HepG2 (cell line): ENCODE data around the gene LCORL. TPM values are rescaled to one million over a fixed set of nuclear protein-coding genes. Genes with fewer than 3 reads are reported as not detected.

Source experiments
- ATAC-seq: fragments of 200-7000 bp; cut with Tn5 transposase; 3 replicates; pipeline ENCODE4 v1.9.1; 2020; ENCODE audit warnings: mild to moderate bottlenecking, moderate library complexity
- BruUV-seq: library from RNA; stranded (reverse); fragments of 400-500 nt; replicated peaks from 2 replicates; lab custom pipeline; 2021; lab: Mats Ljungman, UMichigan
- CTCF ChIA-PET: fragments of 300-600 bp; formaldehyde crosslinking; extraction: SDS; loops from one replicate; lab custom pipeline; 2021; ENCODE audit warnings: low total read pairs, inconsistent platforms, low intra/inter-chr PET ratio; lab: Yijun Ruan, JAX
- POLR2A ChIA-PET: fragments of 350-600 bp; sonication (Branson Sonifier 250); formaldehyde crosslinking; loops from one replicate; lab custom pipeline; 2020; ENCODE audit warnings: antibody characterized with exemption, inconsistent platforms; lab: Yijun Ruan, JAX
- DNase-seq: peaks from one replicate; pipeline ENCODE4 v3.0.0-alpha.2; 2015; ENCODE audit warnings: low spot score
- FAIRE-seq: peaks from 3 replicates; lab custom pipeline; 2011; peaks lifted over from hg19 to GRCh38; lab: Jason Lieb, UNC
- H2AFZ ChIP-seq: one replicate; pipeline ENCODE4 v1.6.1; 2011; ENCODE audit warnings: low read length, inconsistent platforms
- H3K27ac ChIP-seq: fragments of 300-600 bp; 3 replicates; pipeline ENCODE4 v1.8.0; 2011; ENCODE audit warnings: mixed run types, mild to moderate bottlenecking, mixed read lengths, low read length, inconsistent platforms; ENCODE audit not compliant: insufficient read depth; ENCODE audit errors: extremely low read length
- H3K27me3 ChIP-seq, 2 experiments: fragments of 200-600 bp in 1 of 2; 2 replicates in 1 of 2; 3 replicates in 1 of 2; pipeline versions ENCODE4 v1.6.0 to v1.8.0; 2011; ENCODE audit warnings: low read length in 2 of 2, mild to moderate bottlenecking in 2 of 2, moderate library complexity in 2 of 2, inconsistent platforms in 1 of 2; ENCODE audit not compliant: insufficient read depth in 2 of 2, control insufficient read depth in 1 of 2
- H3K36me3 ChIP-seq, 2 experiments: fragments of 200-600 bp in 1 of 2; replicated peaks in 1 of 2; 2 replicates in 1 of 2; 3 replicates in 1 of 2; pipeline versions ENCODE4 v1.5.1 to v1.8.0; 2011; ENCODE audit warnings: low read length in 2 of 2, inconsistent platforms in 1 of 2; ENCODE audit not compliant: insufficient read depth in 2 of 2, control insufficient read depth in 1 of 2
- H3K4me1 ChIP-seq: 2 replicates; pipeline ENCODE4 v1.5.1; 2012; ENCODE audit warnings: low read length, inconsistent platforms; ENCODE audit not compliant: insufficient read depth
- H3K4me2 ChIP-seq: 2 replicates; pipeline ENCODE4 v1.6.0; 2011; ENCODE audit warnings: low read depth, low read length, inconsistent platforms
- H3K4me3 ChIP-seq, 3 experiments: fragments of 200-600 bp in 1 of 3; sonication (generic), shearing (Covaris generic) in 1 of 3; replicated peaks in 1 of 3; 2 replicates each; pipeline ENCODE4 v1.5.1; 2011 to 2016; ENCODE audit warnings: low read length in 3 of 3, inconsistent platforms in 2 of 3, low read depth in 2 of 3, mild to moderate bottlenecking in 2 of 3, control low read depth in 1 of 3, mixed read lengths in 1 of 3; ENCODE audit not compliant: insufficient read depth in 1 of 3
- H3K79me2 ChIP-seq: one replicate; pipeline ENCODE4 v1.6.1; 2011; ENCODE audit warnings: low read length, inconsistent platforms; ENCODE audit not compliant: insufficient read depth
- H3K9ac ChIP-seq: 2 replicates; pipeline ENCODE4 v1.6.0; 2011; ENCODE audit warnings: mild to moderate bottlenecking, low read depth, low read length, inconsistent platforms; ENCODE audit not compliant: insufficient read depth
- H3K9me3 ChIP-seq: 2 replicates; pipeline ENCODE4 v1.5.1; 2012; ENCODE audit warnings: mild to moderate bottlenecking, low read length
- H4K20me1 ChIP-seq: 2 replicates; pipeline ENCODE4 v1.6.0; 2011; ENCODE audit warnings: inconsistent platforms, mild to moderate bottlenecking, low read length, moderate library complexity; ENCODE audit not compliant: insufficient read depth
- BORCS8-MEF2B ChIP-seq: sonication (generic); formaldehyde crosslinking; IDR thresholded peaks from 2 replicates; pipeline ENCODE4 v1.8.0; 2022; ENCODE audit warnings: mild to moderate bottlenecking, missing genetic modification reagents
- GABPB1 ChIP-seq: IDR thresholded peaks from 2 replicates; pipeline ENCODE4 v1.6.1; 2016; ENCODE audit warnings: mild to moderate bottlenecking, missing genetic modification reagents, moderate library complexity, missing compliant biosample characterization
- GATA4 ChIP-seq: sonication (generic); IDR thresholded peaks from 2 replicates; pipeline ENCODE4 v1.6.1; 2016; ENCODE audit warnings: antibody characterized with exemption, low read depth, borderline replicate concordance
- KLF16 ChIP-seq, 2 experiments: sonication (generic) in 1 of 2; formaldehyde crosslinking in 1 of 2; IDR thresholded peaks; 2 replicates each; pipeline versions ENCODE4 v1.6.1 to v1.8.0; 2016 to 2023; ENCODE audit warnings: missing genetic modification reagents in 2 of 2, missing compliant biosample characterization in 1 of 2
- KLF6 ChIP-seq: IDR thresholded peaks from 2 replicates; pipeline ENCODE4 v1.8.0; 2016; ENCODE audit warnings: missing biosample characterization, missing genetic modification reagents
- NONO ChIP-seq, 2 experiments: fragments of 450-650 bp in 1 of 2; sonication (generic) in 1 of 2; formaldehyde crosslinking in 1 of 2; IDR thresholded peaks in 1 of 2; conservative IDR thresholded peaks in 1 of 2; 2 replicates each; pipeline versions ENCODE4 v1.6.1 to v1.8.0; 2017 to 2022; ENCODE audit warnings: mild to moderate bottlenecking in 1 of 2, missing genetic modification reagents in 1 of 2, moderate library complexity in 1 of 2
- PHF21A ChIP-seq: sonication (generic); formaldehyde crosslinking; IDR thresholded peaks from 2 replicates; pipeline ENCODE4 v1.5.0; 2020; ENCODE audit warnings: mild to moderate bottlenecking, missing genetic modification reagents
- POLR2A ChIP-seq, 2 experiments: IDR thresholded peaks; 2 replicates each; pipeline ENCODE4 v1.6.1; 2011; ENCODE audit warnings: low read depth in 2 of 2, low read length in 2 of 2, mild to moderate bottlenecking in 1 of 2, moderate library complexity in 1 of 2; ENCODE audit not compliant: insufficient read depth in 1 of 2
- POLR2G ChIP-seq: fragments of 200-400 bp; formaldehyde crosslinking; IDR thresholded peaks from 2 replicates; pipeline ENCODE4 v1.6.1; 2018; ENCODE audit warnings: mild to moderate bottlenecking, low read depth, low read length, moderate library complexity
- SP4 ChIP-seq: sonication (generic); formaldehyde crosslinking; IDR thresholded peaks from 2 replicates; pipeline ENCODE4 v1.8.1; 2023; ENCODE audit warnings: mild to moderate bottlenecking, missing genetic modification reagents
- SUZ12 ChIP-seq: fragments of 150-350 bp; IDR thresholded peaks from 2 replicates; pipeline ENCODE4 v1.6.1; 2014; ENCODE audit warnings: low read depth, low read length
- TAF1 ChIP-seq: sonication (generic); formaldehyde crosslinking; IDR thresholded peaks from 2 replicates; pipeline ENCODE4 v1.4.0; 2020; ENCODE audit warnings: missing genetic modification reagents
- THAP11 ChIP-seq: IDR thresholded peaks from 2 replicates; pipeline ENCODE4 v1.6.1; 2016; ENCODE audit warnings: missing biosample characterization, missing genetic modification reagents
- ZNF337 ChIP-seq: sonication (generic); formaldehyde crosslinking; IDR thresholded peaks from 2 replicates; pipeline ENCODE4 v1.5.1; 2020; ENCODE audit warnings: missing genetic modification reagents, low read depth, mild to moderate bottlenecking, borderline replicate concordance
- ZNF510 ChIP-seq: sonication (generic); formaldehyde crosslinking; IDR thresholded peaks from 2 replicates; pipeline ENCODE4 v1.4.0; 2020; ENCODE audit warnings: low read depth, mild to moderate bottlenecking, missing genetic modification reagents
- ZNF891 ChIP-seq: sonication (generic); formaldehyde crosslinking; IDR thresholded peaks from 2 replicates; pipeline ENCODE4 v1.5.0; 2020; ENCODE audit warnings: mild to moderate bottlenecking, missing genetic modification reagents
- WGBS: methylation state at CpG from one replicate; pipeline ENCODE4 v1.1.6; 2017; ENCODE audit warnings: low lambda C conversion rate; 5-methylcytosine and 5-hydroxymethylcytosine counted together
- in situ Hi-C: cut with HindIII; loops from 2 replicates; pipeline ENCODE4 v1.10.0; 2017; ENCODE audit warnings: low pct_unique_long_range_greater_than_20kb; ENCODE audit not compliant: extremely low pct_ligation_motif_present
- intact Hi-C: fragments of 100-400 bp; cut with micrococcal nuclease; formaldehyde crosslinking; loops from one replicate; pipeline ENCODE4 v1.10.0; 2022; ENCODE audit not compliant: unreplicated experiment
- polyA plus RNA-seq, 8 experiments: library from polyadenylated mRNA; depleted of rRNA in 3 of 8; stranded (reverse) in 7 of 8; unstranded in 1 of 8; fragments of >200 nt; fragmentation: Illumina TruSeq in 4 of 8; extraction: Trizol in 4 of 8; gene quantifications; 2 replicates each; pipeline versions ENCODE4 v1.2.1 to v1.2.3, GENCODE V29; 2011 to 2016; ENCODE audit warnings: low read depth in 4 of 8, missing spikeins in 1 of 8, mixed read lengths in 1 of 8; ENCODE audit not compliant: insufficient read depth in 1 of 8
- total RNA-seq, 5 experiments: library from RNA; depleted of rRNA; stranded (reverse); fragments of >200 nt; fragmentation: Illumina TruSeq; extraction: Trizol; gene quantifications; 2 replicates each; pipeline ENCODE4 v1.2.3, GENCODE V29; 2016; ENCODE audit warnings: low read depth in 1 of 5
- TF ChIP-seq, protein P1 (sequence below): sonication (generic); formaldehyde crosslinking; IDR thresholded peaks from 2 replicates; pipeline ENCODE4 v1.8.0; 2022; ENCODE audit warnings: missing genetic modification reagents, mild to moderate bottlenecking, inconsistent platforms, borderline replicate concordance
- TF ChIP-seq, protein P2 (sequence below): sonication (generic); formaldehyde crosslinking; IDR thresholded peaks from 2 replicates; pipeline ENCODE4 v1.4.0; 2020; ENCODE audit warnings: mild to moderate bottlenecking, missing genetic modification reagents
- TF ChIP-seq, protein P3 (sequence below): sonication (generic); formaldehyde crosslinking; IDR thresholded peaks from 2 replicates; pipeline ENCODE4 v1.8.0; 2022; ENCODE audit warnings: missing genetic modification reagents, mild to moderate bottlenecking, borderline replicate concordance
- TF ChIP-seq, protein P4 (sequence below): sonication (generic); formaldehyde crosslinking; IDR thresholded peaks from 2 replicates; pipeline ENCODE4 v1.8.0; 2023; ENCODE audit warnings: mild to moderate bottlenecking, missing genetic modification reagents

Gene LCORL
- total and polyA plus RNA-seq, 2 of the 13 experiments (the other 11 are each of a cell fraction or from before 2014, with no cell fraction given), result 5.3 to 14.5 TPM

DNA sequence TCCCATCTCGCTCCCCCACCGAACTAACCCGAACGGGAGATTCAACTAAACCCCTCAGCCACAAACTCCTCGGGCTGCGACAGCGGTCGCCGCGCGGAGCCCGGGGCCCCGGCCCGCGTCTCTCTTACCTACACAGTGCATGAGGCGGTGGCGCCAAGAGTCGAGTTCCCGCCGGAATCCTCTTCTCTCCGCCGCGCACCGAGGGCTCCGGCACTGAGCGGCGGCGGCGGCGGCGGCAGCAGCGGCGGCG, 160 bp downstream of the LCORL start:
- DNase-seq, result no peak
- H3K4me1 ChIP-seq, result peaks cover 21% of the 10 kb centered on the region
- no CpG with 5 or more reads among the region's 34 CpGs for WGBS
- BruUV-seq, result no TSS peak
- no peak overlapping the region for H2AFZ ChIP-seq
- H3K36me3 ChIP-seq, result no peaks in the 10 kb centered on the region
- FAIRE-seq, result no peak
- peak; percentile 4; the same call in 1 of the 3 replicates for ATAC-seq
- peaks cover 20% of the 10 kb centered on the region for H4K20me1 ChIP-seq
- ChIA-PET CTCF (no interaction called here), POLR2A (interaction anchor here (1.3 kb wide), 1 partner anchor 211 kb away, joined by 7 read pairs; the partner anchor contains the start of gene DCAF16)
- no peaks in the 10 kb centered on the region for H3K9me3 ChIP-seq
- peak overlapping the region; percentile 89 to 97 (median 93) for H3K4me3 ChIP-seq
- peak overlapping the region; percentile 87 for H3K9ac ChIP-seq
- peaks cover 0 to 15% of the 10 kb centered on the region in 2 experiments; a peak in 1 of 5 replicates for H3K27me3 ChIP-seq
- peaks cover 44% of the 10 kb centered on the region for H3K79me2 ChIP-seq
- intact Hi-C loops, result no loop called here
- in situ Hi-C loops, result loop anchor here (10.0 to 25.0 kb wide), 2 partner anchors 207 to 459 kb away; partner anchors contain the start of genes DCAF16 and NCAPG
- H3K4me2 ChIP-seq, result peak overlapping the region; percentile 45; the same call in 1 of the 2 replicates
- H3K27ac ChIP-seq, result peak overlapping the region; percentile 96
- TF ChIP-seq NONO (IDR thresholded peaks at IDR 0.05) (no peak), NONO (CRISPR knock-in tag; conservative IDR thresholded peaks at IDR 0.05) (no peak), POLR2G (peak; percentile 83), SUZ12 (no peak), KLF6 (no peak), ZNF510 (no peak), SP4 (CRISPR knock-in tag) (0 out of 2 replicates have a peak, but pooled peaks have one; percentile 6), PHF21A (no peak), TAF1 (CRISPR knock-in tag) (peak; percentile 71; the same call in 1 of the 2 replicates), GATA4 (0 out of 2 replicates have a peak, but pooled peaks have one; percentile 26), THAP11 (CRISPR knock-in tag) (no peak), ZNF891 (CRISPR knock-in tag) (no peak), KLF16 (CRISPR knock-in tag; IDR thresholded peaks at IDR 0.05) (0 out of 4 replicates have a peak, but pooled peaks of 1 of the 2 experiments have one; percentile 38), POLR2A (IDR thresholded peaks at IDR 0.05; ENCODE audit: insufficient read depth in 1 of 2, low read depth in 2 of 2, low read length in 2 of 2) (no peak; a peak in 1 of 4 replicates), BORCS8-MEF2B (no peak), GABPB1 (CRISPR knock-in tag) (no peak), ZNF337 (no peak)
- TF ChIP-seq, protein P1, sequence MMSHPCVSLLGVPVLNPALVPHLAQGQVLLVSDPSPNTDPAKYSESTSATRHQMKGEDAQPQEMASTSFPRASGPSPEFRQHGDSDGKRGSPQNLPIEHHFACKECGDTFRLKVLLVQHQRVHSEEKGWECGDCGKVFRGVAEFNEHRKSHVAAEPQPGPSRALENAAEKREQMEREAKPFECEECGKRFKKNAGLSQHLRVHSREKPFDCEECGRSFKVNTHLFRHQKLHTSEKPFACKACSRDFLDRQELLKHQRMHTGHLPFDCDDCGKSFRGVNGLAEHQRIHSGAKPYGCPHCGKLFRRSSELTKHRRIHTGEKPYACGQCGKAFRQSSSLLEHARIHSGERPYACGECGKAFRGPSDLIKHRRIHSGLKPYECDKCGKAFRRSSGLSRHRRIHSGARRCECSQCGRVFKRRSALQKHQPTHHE (CRISPR knock-in tag), result peak; percentile 53; the same call in 1 of the 2 replicates
- TF ChIP-seq, protein P2, sequence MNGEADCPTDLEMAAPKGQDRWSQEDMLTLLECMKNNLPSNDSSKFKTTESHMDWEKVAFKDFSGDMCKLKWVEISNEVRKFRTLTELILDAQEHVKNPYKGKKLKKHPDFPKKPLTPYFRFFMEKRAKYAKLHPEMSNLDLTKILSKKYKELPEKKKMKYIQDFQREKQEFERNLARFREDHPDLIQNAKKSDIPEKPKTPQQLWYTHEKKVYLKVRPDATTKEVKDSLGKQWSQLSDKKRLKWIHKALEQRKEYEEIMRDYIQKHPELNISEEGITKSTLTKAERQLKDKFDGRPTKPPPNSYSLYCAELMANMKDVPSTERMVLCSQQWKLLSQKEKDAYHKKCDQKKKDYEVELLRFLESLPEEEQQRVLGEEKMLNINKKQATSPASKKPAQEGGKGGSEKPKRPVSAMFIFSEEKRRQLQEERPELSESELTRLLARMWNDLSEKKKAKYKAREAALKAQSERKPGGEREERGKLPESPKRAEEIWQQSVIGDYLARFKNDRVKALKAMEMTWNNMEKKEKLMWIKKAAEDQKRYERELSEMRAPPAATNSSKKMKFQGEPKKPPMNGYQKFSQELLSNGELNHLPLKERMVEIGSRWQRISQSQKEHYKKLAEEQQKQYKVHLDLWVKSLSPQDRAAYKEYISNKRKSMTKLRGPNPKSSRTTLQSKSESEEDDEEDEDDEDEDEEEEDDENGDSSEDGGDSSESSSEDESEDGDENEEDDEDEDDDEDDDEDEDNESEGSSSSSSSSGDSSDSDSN (CRISPR knock-in tag), result peak; percentile 45; the same call in 1 of the 2 replicates
- TF ChIP-seq, protein P3, sequence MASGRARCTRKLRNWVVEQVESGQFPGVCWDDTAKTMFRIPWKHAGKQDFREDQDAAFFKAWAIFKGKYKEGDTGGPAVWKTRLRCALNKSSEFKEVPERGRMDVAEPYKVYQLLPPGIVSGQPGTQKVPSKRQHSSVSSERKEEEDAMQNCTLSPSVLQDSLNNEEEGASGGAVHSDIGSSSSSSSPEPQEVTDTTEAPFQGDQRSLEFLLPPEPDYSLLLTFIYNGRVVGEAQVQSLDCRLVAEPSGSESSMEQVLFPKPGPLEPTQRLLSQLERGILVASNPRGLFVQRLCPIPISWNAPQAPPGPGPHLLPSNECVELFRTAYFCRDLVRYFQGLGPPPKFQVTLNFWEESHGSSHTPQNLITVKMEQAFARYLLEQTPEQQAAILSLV (CRISPR knock-in tag), result peak; percentile 27; the same call in 1 of the 2 replicates
- TF ChIP-seq, protein P4, sequence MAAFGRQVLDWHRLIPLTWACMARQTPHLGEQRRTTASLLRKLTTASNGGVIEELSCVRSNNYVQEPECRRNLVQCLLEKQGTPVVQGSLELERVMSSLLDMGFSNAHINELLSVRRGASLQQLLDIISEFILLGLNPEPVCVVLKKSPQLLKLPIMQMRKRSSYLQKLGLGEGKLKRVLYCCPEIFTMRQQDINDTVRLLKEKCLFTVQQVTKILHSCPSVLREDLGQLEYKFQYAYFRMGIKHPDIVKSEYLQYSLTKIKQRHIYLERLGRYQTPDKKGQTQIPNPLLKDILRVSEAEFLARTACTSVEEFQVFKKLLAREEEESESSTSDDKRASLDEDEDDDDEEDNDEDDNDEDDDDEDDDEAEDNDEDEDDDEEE (CRISPR knock-in tag), result peak; percentile 79; the same call in 1 of the 2 replicates
